NB4 (cell line): ENCODE measurements around the gene LGMN.
"Not testable (repeated sequence)": the region's sequence is repeated elsewhere in the genome, so short reads cannot be mapped to it uniquely, and the experiment has no call there.

Source experiments
- DNase-seq: peaks from one replicate; pipeline ENCODE4 v3.0.0; 2010; ENCODE audit warnings: low read depth
- H3K4me3 ChIP-seq: one replicate; pipeline ENCODE4 v1.5.1; 2011; ENCODE audit warnings: mild to moderate bottlenecking, low read depth, low read length, moderate library complexity
- CTCF ChIP-seq: IDR thresholded peaks from one replicate; pipeline ENCODE4 v1.5.1; 2012; ENCODE audit warnings: low read depth, low read length
- MAX ChIP-seq: IDR thresholded peaks from 2 replicates; pipeline ENCODE4 v1.6.1; 2011; ENCODE audit warnings: low read depth, low read length
- MYC ChIP-seq: IDR thresholded peaks from 2 replicates; pipeline ENCODE4 v1.6.1; 2011; ENCODE audit warnings: low read depth, low read length
- POLR2A ChIP-seq: IDR thresholded peaks from 2 replicates; pipeline ENCODE4 v1.6.1; 2011; ENCODE audit warnings: mild to moderate bottlenecking; ENCODE audit not compliant: insufficient read length; ENCODE audit errors: extremely low read depth

The LGMN gene

GRCh38 chr14:92754966-92755365 lies 6.5 kb upstream of the LGMN start:
- TF ChIP-seq MAX (no peak), POLR2A (no peak), CTCF (no peak), MYC (no peak)
- no peak for DNase-seq
- H3K4me3 ChIP-seq = no peak overlapping the region

- DNase-seq = no peak
- TF ChIP-seq MYC = no peak
- no peak for TF ChIP-seq MAX
- TF ChIP-seq POLR2A = no peak
- TF ChIP-seq CTCF = no peak
These were observed 4.8 kb upstream of the LGMN start for GRCh38 chr14:92753250-92753649.

GRCh38 chr14:92751819-92752218 lies 3.4 kb upstream of the LGMN start:
- H3K4me3 ChIP-seq = no peak overlapping the region
- no peak for TF ChIP-seq POLR2A
- no peak for TF ChIP-seq MYC
- TF ChIP-seq CTCF = no peak
- no peak for TF ChIP-seq MAX
- no peak for DNase-seq

More at GRCh38 chr14:92753250-92753649, 4.8 kb upstream of the LGMN start:
- H3K4me3 ChIP-seq = no peak overlapping the region

GRCh38 chr14:92750994-92751400 lies 2.6 kb upstream of the LGMN start:
- TF ChIP-seq POLR2A = no peak
- TF ChIP-seq MYC = no peak
- no peak for TF ChIP-seq CTCF
- no peak for TF ChIP-seq MAX
- no peak overlapping the region for H3K4me3 ChIP-seq
- DNase-seq = no peak

- DNase-seq, H3K4me3 ChIP-seq: not testable (repeated sequence)
These were observed 1.8 kb upstream of the LGMN start for GRCh38 chr14:92750222-92750728.

GRCh38 chr14:92747701-92748258 lies 647 bp downstream of the LGMN start:
- TF ChIP-seq MYC = no peak
- no peak for DNase-seq
- no peak overlapping the region for H3K4me3 ChIP-seq

GRCh38 chr14:92744198-92744597 lies 4.2 kb downstream of the LGMN start:
- no peak overlapping the region for H3K4me3 ChIP-seq
- TF ChIP-seq CTCF (no peak), POLR2A (no peak), MYC (no peak), MAX (no peak)
- DNase-seq = no peak
